KOPT-K1 (cell line): Measurements from ENCODE around the gene PHF2.
"Not testable (repeated sequence)": the region's sequence is repeated elsewhere in the genome, so short reads cannot be mapped to it uniquely, and the experiment has no call there.

ENCODE experiments used
- H3K27ac ChIP-seq: fragments of 200-600 bp; sonication (generic); 2 replicates; pipeline ENCODE4 v1.5.1; 2016; ENCODE audit warnings: antibody characterized with exemption, mild to moderate bottlenecking, low read depth, low read length; ENCODE audit not compliant: poor library complexity, severe bottlenecking
- H3K36me3 ChIP-seq: fragments of 200-600 bp; sonication (generic); 2 replicates; pipeline ENCODE4 v1.5.1; 2017; ENCODE audit warnings: antibody characterized with exemption, mild to moderate bottlenecking, low read length, moderate library complexity; ENCODE audit not compliant: insufficient read depth
- H3K9me3 ChIP-seq: fragments of 200-600 bp; sonication (generic); 2 replicates; pipeline ENCODE4 v1.5.1; 2017; ENCODE audit warnings: antibody characterized with exemption, low read length, mild to moderate bottlenecking; ENCODE audit not compliant: insufficient read depth, poor library complexity, severe bottlenecking

Gene PHF2

GRCh38 chr9:93662016-93662638 is 85.7 kb downstream of the PHF2 start:
- H3K27ac ChIP-seq, result no peak overlapping the region
- H3K36me3 ChIP-seq, result peaks cover 31% of the 10 kb centered on the region; the same call in 1 of the 2 replicates
- H3K9me3 ChIP-seq, result no peaks in the 10 kb centered on the region

DNA sequence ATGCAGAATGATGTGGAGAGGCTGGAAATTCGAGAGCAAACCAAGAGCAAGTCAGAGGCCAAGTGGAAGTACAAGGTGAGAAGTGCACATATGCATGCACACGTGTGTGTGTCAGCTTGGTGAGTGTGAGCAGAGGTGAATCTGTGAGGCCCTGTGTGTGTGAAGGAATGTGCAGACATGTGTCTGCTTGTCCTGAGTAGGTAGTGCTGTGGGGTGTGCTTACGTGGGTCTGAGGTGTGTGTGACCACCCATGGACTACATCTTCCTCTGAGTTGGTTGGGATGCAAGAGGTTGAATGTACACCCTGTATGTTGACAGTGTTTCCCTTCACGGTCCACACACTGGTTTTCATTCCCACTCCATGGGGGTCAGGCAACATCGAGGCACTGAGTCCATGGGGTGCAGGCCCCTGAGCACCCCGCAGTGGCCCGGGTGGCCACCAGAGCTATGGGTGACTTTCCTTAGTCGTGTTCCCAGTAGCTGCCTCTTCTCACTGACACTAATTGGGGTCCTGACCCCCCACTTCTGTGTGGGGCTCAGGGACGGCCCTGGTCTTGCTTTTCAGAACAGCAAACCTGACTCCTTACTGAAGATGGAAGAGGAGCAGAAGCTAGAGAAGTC is 86.7 kb downstream of the PHF2 start:
- Histone ChIP-seq H3K9me3 (no peaks in the 10 kb centered on the region), H3K36me3 (peaks cover 31% of the 10 kb centered on the region; the same call in 1 of the 2 replicates), H3K27ac (no peak overlapping the region)

- H3K9me3 ChIP-seq, result no peaks in the 10 kb centered on the region
- peaks cover 31% of the 10 kb centered on the region; the same call in 1 of the 2 replicates for H3K36me3 ChIP-seq
- H3K27ac ChIP-seq, result no peak overlapping the region
Measured at GRCh38 chr9:93663877-93664548, 87.6 kb downstream of the PHF2 start.

DNA sequence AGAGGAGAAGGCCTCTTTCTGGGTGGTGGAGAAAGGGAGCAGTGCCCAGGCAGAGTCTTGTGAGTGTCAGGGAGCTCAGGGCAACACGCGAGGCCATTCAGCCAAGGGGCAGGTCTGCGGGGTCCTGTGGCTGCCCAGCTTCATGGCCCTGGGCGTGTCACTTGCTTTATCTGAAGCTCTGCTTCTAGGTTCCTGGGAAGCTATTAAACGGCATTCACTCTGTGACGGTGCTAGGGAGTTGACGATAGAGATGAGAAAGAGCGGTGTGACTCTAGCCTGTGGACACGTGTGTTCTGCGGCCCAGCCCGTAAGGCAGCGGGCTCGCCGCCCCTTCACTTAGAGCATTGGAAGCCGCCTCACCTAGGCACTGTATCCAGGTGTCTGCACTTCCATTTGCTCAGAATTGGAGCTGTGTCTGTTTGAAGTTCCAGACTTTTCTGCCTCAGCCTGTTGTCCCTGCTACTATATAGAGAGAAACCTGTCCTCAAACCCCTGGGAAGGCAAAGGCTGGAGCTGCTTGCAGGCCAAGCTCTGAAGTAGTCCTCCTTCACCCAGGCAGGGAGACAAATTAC is 88.3 kb downstream of the PHF2 start:
- Histone ChIP-seq H3K9me3 (no peaks in the 10 kb centered on the region), H3K27ac (no peak overlapping the region), H3K36me3 (peaks cover 31% of the 10 kb centered on the region; the same call in 1 of the 2 replicates)

DNA sequence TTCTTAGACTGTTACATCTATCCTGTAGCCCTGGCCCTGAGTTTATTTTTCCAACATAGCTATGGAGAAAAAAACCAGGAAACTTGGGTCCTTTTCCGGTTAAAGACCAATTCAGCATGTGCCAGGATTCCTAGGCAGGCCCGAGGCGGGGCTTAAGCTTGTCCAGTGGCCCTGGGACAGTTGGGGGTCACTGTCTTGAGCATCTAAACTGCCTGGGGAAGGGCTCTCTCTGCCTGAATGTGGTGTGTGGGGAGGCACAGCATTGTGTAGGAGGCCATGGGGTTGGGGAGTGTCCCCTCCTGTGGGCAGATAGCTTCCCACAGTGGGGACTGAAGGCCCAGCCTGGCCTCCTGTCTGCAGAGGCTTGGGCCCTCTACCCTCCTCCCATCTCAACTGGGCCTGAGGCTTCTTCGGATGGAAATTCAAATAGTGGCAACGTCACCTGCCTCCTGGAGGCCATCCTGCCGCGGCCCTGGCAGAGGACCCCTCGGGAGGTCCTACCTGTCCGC is 88.8 kb downstream of the PHF2 start:
- Histone ChIP-seq H3K9me3 (no peaks in the 10 kb centered on the region), H3K36me3 (peaks cover 31% of the 10 kb centered on the region; the same call in 1 of the 2 replicates), H3K27ac (no peak overlapping the region)

- H3K9me3 ChIP-seq, result no peaks in the 10 kb centered on the region
- no peak overlapping the region for H3K27ac ChIP-seq
- H3K36me3 ChIP-seq, result peaks cover 27% of the 10 kb centered on the region; the same call in 1 of the 2 replicates
Measured at GRCh38 chr9:93665637-93666438, 89.5 kb downstream of the PHF2 start.

DNA sequence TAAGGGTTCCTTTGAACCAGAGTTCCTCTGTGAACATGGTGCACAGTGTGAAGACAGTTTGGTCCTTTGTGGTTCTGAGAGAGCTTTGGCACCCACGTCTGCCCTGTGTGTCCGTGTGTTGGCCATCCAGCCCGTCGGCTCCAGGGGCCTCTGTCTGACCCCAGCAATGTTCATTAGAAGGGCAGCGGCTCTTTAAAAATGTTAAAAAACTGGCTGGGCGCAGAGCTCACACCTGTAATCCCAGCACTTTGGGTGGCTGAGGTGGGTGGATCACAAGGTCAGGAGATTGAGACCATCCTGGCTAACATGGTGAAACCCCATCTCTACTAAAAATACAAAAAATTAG is 90.0 kb downstream of the PHF2 start:
- not testable (repeated sequence) for H3K9me3 ChIP-seq, H3K27ac ChIP-seq
- peaks cover 27% of the 10 kb centered on the region; the same call in 1 of the 2 replicates for H3K36me3 ChIP-seq

GRCh38 chr9:93667006-93667405 is 90.6 kb downstream of the PHF2 start:
- Histone ChIP-seq H3K36me3 (peaks cover 27% of the 10 kb centered on the region; the same call in 1 of the 2 replicates), H3K27ac (no peak overlapping the region), H3K9me3 (no peaks in the 10 kb centered on the region)

DNA sequence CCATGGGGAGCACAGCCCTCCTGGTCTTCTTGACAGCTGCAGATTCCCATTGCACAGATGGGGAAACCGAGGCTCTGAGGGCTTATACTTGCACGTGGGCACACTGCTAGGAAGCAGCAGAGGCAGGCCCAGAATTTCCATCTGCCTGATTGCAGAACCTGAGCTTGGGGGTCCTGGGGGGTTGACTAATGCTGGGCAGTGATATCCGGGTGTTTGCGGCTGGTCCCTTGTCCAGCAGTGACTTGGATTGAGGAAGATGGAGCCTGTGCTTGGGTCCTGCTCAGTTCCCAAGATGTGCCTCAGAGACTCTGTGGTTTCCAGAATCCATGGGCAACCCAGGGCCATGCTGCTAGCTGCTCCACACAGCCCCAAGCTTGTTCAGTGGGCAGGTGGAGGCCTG is 91.2 kb downstream of the PHF2 start:
- no peaks in the 10 kb centered on the region for H3K9me3 ChIP-seq
- no peak overlapping the region for H3K27ac ChIP-seq
- H3K36me3 ChIP-seq, result peaks cover 27% of the 10 kb centered on the region; the same call in 1 of the 2 replicates

DNA sequence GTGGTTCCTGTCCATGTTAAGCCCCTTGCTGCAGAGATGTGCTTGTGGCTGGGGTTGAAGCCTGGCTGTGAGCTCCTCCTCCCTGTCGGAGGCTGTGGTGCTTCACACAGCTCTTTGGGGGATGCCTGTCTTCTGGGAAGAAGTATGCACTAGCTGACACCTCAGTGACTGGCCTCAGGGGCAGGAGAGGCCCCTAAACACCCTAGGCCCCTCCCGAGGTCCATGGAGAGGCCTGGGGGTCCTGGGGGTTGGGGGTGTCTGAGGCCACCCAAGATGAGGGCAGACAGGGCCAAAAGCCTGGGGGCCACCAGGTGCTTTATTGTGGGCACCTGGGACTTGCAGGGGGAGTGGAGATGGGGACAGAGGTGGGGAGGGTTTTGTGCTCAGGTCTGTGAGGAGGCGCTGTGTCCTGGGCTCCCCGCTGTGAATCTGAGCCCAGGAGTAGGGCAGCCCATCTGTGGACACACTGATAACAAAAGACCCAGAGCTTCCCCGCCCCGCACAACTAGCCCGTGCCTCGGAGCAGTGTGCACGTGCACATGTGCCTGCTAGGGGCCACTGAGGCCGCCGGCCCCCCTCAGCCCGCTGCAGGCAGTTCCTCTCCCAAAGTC is 92.0 kb downstream of the PHF2 start:
- Histone ChIP-seq H3K9me3 (no peaks in the 10 kb centered on the region), H3K27ac (no peak overlapping the region), H3K36me3 (peaks cover 20% of the 10 kb centered on the region; the same call in 1 of the 2 replicates)

DNA sequence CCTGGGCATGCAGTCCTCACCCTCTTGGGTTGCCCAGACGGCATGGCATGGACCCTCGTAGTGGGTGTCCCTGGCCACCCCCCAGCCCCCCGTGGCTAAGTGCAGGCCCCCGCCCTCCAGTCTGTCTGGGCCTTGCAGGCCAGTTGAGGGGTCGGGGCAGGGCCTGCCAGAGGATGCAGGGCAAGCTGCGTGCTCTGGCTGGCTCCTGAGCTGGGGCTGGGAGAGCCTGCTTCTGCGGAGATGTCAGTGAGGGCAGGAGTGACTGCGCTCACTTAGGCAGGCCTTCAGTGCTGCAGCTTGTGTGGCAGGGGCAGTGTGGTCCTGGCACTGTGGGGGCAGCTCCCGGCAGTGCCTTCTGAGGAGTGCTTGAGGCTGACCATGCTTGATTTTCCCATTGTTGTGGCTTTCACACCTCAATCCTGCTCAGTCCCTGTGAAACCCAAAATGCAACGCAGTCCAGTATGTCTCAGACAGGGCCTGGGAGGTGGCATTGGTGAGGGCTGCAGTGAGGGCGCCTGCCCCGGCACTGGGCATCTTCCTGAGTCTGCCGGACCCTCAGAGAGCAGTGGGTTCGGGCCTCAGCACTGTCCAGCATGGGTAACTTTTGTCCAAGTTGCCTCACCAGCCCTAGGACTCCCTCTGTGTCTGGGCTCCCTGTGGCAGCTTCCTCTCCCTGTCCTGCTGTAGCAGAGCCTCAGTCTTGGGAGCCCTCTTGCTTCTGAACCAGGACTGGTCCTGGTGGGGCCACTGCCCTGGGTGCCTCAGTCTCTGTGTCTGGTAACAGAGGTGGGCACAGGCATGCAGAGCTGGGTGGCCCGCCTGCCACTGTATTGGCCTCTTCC is 93.0 kb downstream of the PHF2 start:
- Histone ChIP-seq H3K9me3 (no peaks in the 10 kb centered on the region), H3K27ac (no peak overlapping the region), H3K36me3 (peaks cover 12% of the 10 kb centered on the region; the same call in 1 of the 2 replicates)

GRCh38 chr9:93669958-93670207 is 93.5 kb downstream of the PHF2 start:
- no peak overlapping the region for H3K27ac ChIP-seq
- peaks cover 12% of the 10 kb centered on the region; the same call in 1 of the 2 replicates for H3K36me3 ChIP-seq
- H3K9me3 ChIP-seq, result no peaks in the 10 kb centered on the region

- peaks cover 9% of the 10 kb centered on the region; the same call in 1 of the 2 replicates for H3K36me3 ChIP-seq
- H3K27ac ChIP-seq, result no peak overlapping the region
- H3K9me3 ChIP-seq, result no peaks in the 10 kb centered on the region
Measured at GRCh38 chr9:93670208-93671019, 94.0 kb downstream of the PHF2 start.
